HG02970 (cell line): ENCODE data around the gene LGR4.
"Not testable (repeated sequence)": the region's sequence is repeated elsewhere in the genome, so short reads cannot be mapped to it uniquely, and the experiment has no call there.

Experiments used
- ATAC-seq: cut with Tn5 transposase; IDR thresholded peaks from one replicate; pipeline ENCODE4 v1.9.1; 2021; ENCODE audit warnings: mild to moderate bottlenecking, moderate library complexity, moderate number of reproducible peaks; ENCODE audit not compliant: unreplicated experiment, low FRiP score

The LGR4 gene

DNA sequence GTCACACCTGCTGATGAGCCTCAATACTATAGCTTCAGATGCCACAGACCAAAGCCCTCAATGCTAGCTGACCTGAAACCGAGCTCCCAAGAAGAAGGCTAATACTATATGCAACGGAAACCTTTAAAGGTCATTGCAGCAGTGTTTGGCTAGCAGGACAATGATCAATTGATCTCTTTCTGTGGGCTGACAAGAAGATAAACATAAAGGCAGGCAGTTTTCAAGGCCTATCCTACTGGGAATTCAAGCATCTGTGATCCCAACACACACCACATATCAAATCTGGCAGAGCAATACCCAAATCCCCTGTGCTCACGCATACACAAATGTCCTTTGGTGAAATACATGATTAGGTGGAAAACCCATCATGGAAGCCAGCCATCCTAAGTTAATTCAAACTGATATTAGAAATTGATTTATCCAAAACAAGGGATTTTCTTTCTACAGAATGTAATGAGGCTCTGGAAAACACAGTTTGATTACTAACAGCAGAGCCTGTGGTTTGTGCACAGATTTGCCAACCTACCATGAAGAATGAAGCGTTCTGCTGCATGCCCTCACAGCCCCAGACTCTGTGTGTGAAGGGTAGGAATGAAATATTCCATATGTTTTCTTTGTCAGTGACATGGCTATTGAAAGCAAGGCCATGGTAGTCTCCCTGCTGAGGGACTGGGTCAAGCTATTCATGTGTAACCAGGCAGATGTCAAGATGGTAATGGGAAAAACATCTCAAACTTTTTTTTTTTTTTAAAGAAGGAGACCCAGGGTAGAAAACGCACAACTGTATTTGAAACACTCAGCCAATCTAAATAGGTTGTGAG is 12.2 kb downstream of the LGR4 start:
- ATAC-seq = no peak

DNA sequence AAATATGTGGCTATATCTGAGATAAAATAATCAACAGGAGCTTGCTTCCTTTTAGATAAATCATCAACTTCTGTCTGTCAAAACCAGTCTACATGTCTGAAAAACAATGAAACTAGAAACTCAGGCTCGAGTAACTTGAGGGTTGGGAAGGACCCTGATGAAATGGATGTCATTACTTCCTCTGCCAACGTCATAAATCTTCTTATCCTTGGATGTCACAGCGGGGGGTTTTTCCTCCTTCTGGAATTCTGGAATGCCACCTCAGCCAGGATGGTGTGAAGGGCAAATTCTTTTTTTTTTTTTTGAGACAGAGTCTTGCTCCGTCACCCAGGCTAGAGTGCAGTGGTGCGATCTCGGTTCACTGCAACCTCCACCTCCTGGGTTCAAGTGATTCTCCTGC is 13.4 kb downstream of the LGR4 start:
- no peak for ATAC-seq

DNA sequence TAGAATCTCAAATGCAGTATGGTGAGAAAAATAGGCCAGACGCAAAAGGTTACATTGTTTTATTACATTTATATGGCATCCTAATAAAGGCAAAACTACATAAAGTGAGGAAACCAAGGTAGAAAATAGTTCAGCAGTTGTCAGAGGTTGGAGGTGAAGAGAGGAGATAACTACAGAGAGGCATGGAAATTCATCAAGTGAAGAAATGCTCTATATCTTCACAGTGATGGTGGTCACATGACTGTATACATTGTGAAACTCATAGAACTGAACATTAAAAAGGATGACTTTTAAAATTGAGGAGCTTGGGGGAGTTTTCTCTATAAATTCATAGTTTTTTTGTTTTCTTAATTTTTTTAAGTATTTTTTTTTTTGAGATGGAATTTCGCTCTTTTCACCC is 14.4 kb downstream of the LGR4 start:
- ATAC-seq = no peak

DNA sequence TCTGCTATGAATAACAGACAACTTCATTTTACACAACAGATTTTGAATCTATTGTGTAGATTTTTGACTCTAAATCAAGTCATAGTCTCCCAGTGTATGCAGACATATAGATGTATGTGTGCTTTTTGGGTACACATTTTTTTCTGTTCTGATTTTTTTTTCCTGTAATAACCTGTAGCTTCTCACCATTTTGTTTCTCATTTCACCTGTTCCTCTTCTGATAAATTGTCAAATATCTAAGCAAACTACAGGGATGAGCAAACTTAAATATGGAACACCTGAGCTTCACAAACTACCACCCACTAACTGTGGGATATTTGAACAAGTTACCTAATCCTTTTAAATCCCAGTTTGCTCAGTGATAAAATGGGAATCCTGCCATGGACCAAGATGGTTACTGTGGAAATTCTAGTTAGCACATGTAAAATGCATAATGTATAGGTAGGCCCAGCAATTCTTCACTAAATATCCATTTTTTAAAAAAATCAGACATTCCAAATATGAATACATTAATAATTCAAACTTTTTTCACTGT is 15.7 kb downstream of the LGR4 start:
- no peak for ATAC-seq

DNA sequence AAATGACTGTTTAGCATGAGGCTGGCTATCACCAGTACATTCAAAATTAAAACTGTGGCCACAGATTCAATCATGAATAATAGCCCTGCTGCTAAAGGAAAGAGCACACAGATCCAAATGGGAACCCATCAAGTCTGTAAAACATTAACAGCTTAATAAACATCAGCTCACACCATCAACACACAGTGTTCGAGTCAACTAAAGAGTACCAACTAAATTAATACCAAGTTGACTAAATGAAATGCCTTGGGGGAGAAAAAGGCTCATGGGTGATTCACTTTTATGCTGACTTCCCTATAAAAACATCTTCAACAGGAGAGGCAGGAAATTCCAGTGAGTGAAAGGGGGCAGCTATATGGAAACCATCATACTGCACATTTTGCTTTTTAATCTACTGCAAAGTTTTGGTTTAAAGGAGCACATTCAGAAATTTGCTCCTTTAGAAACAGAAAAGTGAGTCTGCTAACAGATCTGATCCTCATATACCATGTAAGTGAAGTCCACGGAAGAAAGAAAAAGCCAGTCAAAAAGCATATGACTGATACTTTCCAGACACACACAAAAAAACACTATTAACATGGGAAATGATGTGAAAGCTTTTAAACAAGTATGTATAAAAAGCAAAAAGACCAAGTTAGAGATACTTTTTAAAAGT is 16.3 kb downstream of the LGR4 start:
- no peak for ATAC-seq

DNA sequence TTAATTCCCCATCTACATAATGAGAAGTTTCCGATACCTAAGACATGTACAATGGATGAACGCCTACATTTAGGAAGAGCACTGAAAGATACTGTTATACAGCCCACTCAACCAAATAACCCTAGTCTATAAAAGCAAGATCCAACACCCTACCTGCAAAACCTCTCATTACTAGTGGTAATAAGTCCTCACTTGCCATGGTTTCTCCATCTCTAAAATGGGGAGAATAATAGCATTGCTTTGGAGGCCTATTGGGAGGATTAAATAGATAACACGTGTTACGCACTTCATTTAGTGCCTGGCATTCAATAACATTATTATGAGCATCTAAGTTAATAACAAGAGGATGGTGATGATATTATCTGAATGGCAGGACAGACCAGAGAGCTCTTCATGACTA is 16.9 kb downstream of the LGR4 start:
- no peak for ATAC-seq

DNA sequence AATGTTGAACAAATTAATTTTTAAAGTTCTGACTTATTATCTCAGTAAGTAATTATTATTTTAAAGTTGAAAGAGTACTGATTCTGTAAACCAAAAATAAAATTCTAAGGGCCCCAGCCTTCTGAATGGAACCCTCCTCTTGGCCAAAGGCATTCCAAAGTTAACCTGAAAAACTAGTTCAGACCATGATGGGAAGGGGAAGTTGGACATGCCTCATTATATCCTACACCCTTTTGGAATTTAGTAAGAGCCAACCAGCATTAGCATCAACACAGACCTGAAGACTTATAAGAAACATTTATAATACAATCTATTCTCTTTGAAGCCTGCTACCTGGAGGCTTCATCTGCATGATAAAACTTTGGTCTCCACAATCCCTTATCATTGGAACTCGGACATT is 18.9 kb downstream of the LGR4 start:
- no peak for ATAC-seq

DNA sequence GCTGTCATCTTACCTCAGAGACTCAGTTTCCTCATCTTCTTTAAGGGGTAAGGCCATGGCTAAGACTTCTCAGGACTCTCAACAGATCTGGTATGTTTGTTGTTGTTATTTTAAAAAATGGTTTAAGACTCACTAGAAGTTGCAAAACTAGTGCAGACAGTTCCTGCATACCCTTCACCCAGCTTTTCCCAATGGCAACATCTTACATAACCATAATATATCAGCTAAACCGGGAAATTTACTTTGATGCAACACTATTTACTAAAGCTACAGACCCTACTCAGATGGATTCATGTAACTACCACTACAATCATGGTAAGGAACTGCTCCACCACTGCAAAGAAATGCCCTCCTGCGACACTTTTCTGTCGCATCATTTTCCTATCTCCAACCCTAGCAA is 20.4 kb downstream of the LGR4 start:
- ATAC-seq = no peak

DNA sequence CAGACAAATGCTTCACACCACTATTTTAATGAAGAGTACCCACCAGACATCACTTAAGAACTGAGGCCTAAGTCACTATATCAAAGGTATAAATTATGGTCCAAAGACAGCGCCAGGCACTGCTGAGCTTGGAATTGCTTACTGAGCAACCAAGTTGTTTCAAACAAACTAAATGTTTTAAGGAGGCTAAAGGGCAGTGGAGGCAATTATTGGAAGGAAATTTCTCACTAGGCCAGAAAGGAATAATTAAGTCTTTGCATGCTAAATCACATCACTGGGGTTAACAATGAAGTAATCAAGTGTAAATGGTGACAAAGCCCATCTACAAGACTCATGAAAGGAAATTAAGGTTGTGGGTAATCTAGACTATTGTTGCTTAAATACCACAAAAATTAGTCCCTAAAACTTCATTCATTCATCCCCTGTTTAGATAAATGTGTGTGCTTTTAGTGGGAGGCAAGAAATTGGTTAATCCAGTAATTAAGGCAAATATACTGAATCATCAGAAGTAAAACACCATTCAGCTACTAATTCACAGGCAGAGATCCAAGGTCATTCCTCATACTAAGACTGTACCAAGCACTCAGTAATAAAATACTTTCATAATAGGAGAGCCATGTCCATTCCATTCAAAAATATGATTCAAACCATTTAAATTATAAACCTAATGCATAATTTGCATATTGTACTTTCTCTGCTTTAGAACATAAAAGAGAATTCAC is 21.2 kb downstream of the LGR4 start:
- ATAC-seq = no peak

DNA sequence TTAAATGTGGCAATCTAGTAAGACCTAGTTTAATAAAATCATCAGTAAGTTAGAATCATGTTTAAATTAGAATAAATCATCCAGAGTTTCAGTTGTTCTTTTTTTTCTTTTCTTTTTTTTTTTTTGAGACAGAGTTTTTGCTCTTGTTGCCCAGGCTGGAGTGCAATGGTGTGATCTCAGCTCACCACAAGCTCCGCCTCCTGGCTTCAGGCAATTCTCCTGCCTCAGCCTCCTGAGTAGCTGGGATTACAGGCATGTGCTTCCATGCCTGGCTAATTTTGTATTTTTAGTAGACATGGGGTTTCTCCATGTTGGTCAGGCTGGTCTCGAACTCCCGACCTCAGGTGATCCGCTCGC is 24.4 kb downstream of the LGR4 start:
- not testable (repeated sequence) for ATAC-seq

DNA sequence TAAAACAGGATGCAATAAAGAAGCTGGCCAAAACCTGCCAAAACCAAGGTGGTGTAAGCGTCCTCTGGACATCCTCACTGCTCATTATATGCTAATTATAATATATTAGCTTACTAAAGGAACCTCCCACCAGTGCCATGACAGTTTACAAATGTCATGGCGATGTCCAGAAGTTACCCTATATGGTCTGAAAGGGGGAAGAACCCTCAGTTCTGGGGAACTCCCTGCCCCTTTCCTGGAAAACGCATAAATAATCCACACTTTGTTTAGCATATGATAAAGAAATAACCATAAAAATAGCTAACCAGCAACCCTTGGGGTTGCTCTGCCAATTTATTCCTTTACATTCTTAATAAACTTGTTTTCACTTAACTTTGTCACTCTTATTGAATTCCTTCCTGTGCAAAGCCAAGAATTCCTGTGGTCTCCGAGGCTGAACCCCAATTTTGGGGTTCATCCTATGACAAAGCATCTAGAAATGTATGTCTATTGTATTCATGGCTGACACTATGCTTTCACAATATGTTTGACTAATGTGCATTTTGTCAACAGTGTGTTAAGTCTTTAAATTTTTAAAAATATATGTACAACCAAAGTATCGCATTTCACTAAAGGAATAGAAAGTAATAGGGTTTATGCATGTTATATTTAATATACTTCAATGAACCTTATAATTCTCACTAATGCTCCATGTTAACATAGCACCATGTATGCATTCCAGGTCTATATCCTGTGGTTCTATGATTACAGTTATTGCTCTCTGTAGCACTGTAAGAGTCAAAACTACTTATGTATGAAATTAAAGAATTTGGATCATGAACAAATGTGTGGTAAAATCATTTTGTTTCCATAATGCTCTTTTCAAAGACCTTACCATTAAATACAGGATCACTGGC is 25.1 kb downstream of the LGR4 start:
- ATAC-seq = no peak

DNA sequence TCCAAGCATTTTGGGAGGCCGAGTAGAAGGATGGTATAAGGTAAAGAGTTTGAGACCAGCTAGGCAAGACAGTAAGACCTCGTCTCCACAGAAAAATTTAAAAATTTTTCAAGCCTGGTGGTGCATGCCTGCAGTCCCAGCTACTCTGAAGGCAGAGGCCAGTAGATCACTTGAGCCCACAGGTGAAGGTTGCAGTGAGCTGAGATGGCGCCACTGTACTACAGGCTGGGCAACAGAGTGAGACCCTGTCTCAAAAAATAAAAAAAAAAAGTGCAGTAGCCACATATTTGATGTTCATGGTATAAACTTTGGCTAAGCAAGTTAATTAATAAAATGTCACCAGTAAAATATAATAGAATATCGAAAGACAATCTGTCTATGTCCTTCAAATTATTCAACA is 27.0 kb downstream of the LGR4 start:
- ATAC-seq = no peak

DNA sequence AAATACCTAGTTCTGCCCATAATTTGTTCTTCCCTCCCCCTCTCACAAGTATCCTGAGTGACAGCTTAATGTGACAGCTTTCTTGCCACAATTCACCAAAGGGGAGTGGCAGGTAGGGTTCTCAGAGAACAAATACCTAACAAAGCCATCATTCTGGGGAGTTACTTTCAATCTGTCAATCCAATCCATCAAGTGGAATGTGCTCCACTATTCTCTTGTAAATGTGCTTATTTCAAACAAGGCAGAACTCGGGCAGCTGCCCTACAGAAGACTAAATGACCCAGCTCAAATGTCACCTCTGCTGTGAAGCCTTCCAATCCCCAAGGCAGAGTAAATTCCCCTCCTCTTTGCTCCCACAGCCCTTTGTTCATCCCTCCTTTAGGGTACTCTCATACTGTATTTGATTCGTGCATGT is 27.8 kb downstream of the LGR4 start:
- ATAC-seq = no peak

DNA sequence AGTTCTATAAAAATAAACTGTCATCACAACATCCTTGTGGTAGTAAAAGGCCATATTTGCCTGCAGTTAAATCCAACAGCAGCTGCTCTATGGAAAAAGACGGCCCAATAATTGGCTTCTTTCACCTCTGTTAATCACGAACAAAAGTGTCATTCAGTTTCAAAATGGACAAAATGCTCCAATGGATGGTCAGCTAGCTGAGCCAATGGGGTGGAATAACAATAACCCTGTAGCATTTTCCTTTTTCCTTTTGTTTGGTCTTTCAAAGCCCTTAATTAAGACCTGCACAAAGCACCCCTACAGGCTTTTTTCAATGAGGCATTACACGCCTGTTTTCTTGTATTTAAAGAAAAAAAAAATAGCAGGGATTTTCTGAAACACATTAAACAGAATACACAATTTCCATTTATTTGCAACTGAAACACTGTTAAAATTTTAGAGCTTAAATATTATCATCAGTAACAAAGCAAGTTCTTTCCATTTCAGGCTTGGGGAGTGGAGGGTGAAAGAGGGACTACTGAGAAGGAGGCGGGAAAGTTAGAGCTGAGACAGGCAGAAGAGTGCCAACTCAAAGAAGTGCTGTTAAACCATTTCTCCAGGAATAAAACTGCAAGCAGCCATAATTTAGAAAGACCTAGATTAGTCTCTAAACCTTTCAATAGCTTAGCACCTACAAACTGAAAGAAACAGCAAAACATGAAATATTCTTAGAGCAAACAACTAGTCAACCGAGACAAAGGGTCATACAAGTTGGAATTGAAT is 28.7 kb downstream of the LGR4 start:
- no peak for ATAC-seq

DNA sequence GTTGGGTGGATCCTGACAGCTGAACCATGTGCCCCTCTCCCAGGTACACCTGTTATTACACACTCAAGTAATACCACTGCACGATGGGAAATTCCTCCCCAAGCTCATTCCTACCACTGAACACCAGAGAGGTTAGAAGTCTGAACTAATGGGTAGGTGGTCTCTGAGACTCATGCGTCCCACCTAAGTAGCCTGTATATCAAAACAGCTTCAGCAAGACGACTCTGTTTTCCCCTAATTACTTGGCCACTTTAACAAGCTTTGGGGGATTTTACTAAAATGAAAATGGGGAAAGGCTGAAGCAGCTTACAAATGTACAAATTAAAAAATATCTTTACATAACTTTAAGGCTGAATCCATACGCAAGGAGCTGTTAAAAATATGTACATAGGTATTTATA is 29.4 kb downstream of the LGR4 start:
- ATAC-seq = no peak

DNA sequence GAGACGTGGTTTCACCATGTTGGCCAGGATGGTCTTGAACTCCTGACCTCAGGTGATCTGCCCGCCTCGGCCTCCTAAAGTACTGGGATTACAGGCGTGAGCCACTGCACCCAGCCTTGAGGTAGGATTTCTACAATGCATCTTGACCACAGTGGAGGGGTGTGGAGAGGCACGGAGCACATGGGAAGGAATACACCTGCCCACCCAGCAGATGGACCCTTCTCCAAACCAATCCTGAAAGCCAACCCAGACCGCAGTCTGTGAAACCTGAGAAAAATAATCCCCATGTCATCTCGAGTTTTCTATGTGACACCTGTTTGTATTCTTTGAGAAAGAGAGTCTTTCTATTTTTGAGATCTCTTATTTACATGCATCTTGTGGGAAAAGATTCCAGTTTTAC is 32.5 kb downstream of the LGR4 start:
- no peak for ATAC-seq

DNA sequence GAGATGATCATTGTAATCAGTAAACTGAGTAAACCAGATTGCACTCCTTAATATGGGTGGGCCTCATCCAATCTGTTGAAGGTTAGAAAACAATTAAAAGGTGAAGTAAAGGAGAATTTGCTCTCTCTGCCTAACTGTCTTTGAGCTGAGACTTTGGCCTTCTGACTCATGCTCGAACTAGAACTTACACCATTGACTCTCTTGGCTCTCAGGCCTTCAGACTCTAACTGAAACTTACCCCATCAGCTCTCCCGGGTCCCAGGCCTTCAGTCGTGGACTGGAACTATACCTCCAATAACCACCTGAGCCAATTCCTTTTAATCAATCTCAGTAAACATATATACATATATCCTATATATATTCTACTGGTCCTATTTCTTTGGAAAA is 34.0 kb downstream of the LGR4 start:
- ATAC-seq = no peak

DNA sequence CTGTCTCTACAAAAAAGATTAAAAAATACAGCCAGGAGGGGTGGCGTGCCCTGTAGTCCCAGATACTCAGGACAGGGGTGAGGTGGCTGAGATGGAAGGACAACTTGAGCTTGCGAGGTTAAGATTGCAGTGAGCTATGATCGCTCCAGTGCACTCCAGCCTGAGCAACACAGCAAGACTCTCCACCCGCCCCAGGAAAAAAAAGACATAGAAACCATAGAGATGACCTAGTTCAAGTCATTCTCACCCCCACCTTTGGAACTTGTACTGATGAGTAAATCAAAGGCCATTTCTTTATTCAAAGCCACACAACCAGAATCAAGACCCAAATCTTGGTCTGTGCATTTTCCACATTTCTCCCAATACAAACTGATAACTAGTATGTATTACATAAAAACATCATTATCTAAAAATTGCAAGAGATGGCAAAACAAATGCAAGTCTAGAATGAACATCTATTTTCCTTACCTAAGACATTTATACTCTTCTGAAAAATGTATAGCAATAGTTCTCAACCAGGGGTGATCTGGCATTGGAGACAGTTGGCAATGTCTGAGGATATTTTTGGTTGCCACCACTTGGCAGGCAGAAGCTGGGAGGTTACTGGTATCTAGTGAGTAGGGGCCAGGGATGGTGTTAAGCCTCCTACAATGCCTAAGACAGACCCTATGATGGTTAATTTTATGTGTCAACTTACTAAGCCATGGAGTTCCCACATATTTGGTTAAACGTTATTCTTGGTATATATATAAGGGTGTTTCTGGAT is 34.6 kb downstream of the LGR4 start:
- no peak for ATAC-seq

DNA sequence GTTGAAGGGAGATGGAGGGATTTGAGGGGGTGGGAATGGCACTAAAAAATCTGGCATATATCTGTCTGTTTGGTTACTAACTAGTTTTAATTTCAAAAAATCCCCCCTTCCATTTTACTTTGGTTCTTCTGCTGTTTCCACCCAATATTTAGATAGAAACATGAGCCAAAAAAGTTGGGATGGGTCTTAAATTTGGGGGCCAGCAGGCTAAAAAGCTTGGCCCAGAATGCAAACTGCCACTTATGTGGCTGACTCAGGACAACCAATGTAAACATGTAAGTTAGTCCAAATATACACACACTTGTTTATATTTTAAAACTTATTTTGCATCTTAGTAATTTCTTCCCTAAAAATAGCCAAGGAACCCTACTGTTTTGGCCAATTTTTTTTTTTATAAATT is 35.7 kb downstream of the LGR4 start:
- ATAC-seq = no peak
